ENCODE results near the gene SBF2. TPM values are rescaled to one million over a fixed set of nuclear protein-coding genes. Genes with fewer than 3 reads are reported as not detected.

The SBF2 gene
- total and polyA plus RNA-seq, 2 of the 13 experiments (the other 11 are each of a cell fraction or from before 2014, with no cell fraction given), result 24.0 to 45.8 TPM

DNA sequence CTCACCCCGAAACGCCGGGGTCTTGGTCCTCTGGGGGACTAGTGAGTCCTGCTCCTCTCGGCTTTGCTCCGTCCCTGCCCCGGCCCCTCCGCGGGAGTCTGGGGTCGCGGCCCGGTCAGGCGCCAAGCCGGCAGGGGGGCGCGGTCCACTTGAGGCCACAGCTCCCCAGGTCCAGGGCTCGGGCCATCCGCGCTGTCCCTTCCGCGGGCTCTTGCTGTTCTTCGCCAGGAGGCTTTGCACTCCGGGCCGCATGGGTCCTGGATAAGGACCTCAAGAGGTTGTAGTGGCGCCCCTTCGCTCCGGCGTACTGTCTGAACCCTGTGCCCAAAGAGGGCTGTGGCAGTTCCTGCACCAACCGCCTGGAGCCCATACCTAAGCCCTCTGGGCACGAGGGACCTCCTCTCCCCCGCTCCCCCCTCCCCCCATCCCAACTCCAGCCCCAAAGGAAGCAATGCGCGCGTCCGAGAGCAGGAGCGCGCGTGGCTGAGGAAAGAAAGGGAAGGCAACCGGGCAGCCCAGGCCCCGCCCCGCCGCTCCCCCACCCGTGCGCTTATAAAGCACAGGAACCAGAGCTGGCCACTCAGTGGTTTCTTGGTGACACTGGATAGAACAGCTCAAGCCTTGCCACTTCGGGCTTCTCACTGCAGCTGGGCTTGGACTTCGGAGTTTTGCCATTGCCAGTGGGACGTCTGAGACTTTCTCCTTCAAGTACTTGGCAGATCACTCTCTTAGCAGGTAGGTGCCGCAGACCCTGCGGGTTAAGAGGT, 10.7 kb upstream of the SBF2 start, which contains the start of gene ADM (continued):
- TF ChIP-seq, protein P1, sequence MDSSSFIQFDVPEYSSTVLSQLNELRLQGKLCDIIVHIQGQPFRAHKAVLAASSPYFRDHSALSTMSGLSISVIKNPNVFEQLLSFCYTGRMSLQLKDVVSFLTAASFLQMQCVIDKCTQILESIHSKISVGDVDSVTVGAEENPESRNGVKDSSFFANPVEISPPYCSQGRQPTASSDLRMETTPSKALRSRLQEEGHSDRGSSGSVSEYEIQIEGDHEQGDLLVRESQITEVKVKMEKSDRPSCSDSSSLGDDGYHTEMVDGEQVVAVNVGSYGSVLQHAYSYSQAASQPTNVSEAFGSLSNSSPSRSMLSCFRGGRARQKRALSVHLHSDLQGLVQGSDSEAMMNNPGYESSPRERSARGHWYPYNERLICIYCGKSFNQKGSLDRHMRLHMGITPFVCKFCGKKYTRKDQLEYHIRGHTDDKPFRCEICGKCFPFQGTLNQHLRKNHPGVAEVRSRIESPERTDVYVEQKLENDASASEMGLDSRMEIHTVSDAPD (CRISPR knock-in tag; IDR thresholded peaks at IDR 0.05), result no peak; the same call in 1 of the 2 replicates
- TF ChIP-seq ZMYM3 (CRISPR knock-in tag; IDR thresholded peaks at IDR 0.05) (no peak), RAD21 (CRISPR knock-in tag; IDR thresholded peaks at IDR 0.05) (peak; percentile 70), POLR2AphosphoS5 (IDR thresholded peaks at IDR 0.05; ENCODE audit: low read depth, low read length) (peak; percentile 100), ZMAT3 (CRISPR knock-in tag; conservative IDR thresholded peaks at IDR 0.05) (no peak; the same call in 1 of the 2 replicates), KLF11 (CRISPR knock-in tag; IDR thresholded peaks at IDR 0.05) (peak; percentile 53; the same call in 1 of the 2 replicates), HNF4A (CRISPR knock-in tag; IDR thresholded peaks at IDR 0.05) (peak; percentile 25; the same call in 1 of the 2 replicates), PLRG1 (conservative IDR thresholded peaks at IDR 0.05) (no peak), ZNF674 (CRISPR knock-in tag; IDR thresholded peaks at IDR 0.05; ENCODE audit: low read depth) (no peak), NR1H2 (CRISPR knock-in tag; IDR thresholded peaks at IDR 0.05; ENCODE audit: borderline replicate concordance, low read depth) (no peak), U2AF1 (optimal IDR thresholded peaks at IDR 0.05; ENCODE audit: low read depth, low read length) (peak; percentile 44), RBAK (CRISPR knock-in tag; IDR thresholded peaks at IDR 0.05) (no peak), TBP (CRISPR knock-in tag; IDR thresholded peaks at IDR 0.05) (no peak), ZBTB7A (CRISPR knock-in tag; IDR thresholded peaks at IDR 0.05) (peak; percentile 93), RAD51 (IDR thresholded peaks at IDR 0.05; ENCODE audit: borderline replicate concordance) (no peak)
- TF ChIP-seq, protein P2, sequence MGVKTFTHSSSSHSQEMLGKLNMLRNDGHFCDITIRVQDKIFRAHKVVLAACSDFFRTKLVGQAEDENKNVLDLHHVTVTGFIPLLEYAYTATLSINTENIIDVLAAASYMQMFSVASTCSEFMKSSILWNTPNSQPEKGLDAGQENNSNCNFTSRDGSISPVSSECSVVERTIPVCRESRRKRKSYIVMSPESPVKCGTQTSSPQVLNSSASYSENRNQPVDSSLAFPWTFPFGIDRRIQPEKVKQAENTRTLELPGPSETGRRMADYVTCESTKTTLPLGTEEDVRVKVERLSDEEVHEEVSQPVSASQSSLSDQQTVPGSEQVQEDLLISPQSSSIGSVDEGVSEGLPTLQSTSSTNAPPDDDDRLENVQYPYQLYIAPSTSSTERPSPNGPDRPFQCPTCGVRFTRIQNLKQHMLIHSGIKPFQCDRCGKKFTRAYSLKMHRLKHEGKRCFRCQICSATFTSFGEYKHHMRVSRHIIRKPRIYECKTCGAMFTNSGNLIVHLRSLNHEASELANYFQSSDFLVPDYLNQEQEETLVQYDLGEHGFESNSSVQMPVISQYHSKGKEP (CRISPR knock-in tag; IDR thresholded peaks at IDR 0.05), result 0 out of 2 replicates have a peak, but pooled peaks have one; percentile 21
- TF ChIP-seq, protein P3, sequence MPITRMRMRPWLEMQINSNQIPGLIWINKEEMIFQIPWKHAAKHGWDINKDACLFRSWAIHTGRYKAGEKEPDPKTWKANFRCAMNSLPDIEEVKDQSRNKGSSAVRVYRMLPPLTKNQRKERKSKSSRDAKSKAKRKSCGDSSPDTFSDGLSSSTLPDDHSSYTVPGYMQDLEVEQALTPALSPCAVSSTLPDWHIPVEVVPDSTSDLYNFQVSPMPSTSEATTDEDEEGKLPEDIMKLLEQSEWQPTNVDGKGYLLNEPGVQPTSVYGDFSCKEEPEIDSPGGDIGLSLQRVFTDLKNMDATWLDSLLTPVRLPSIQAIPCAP (CRISPR knock-in tag; IDR thresholded peaks at IDR 0.05; ENCODE audit: low read depth), result no peak
- TF ChIP-seq, protein P4, sequence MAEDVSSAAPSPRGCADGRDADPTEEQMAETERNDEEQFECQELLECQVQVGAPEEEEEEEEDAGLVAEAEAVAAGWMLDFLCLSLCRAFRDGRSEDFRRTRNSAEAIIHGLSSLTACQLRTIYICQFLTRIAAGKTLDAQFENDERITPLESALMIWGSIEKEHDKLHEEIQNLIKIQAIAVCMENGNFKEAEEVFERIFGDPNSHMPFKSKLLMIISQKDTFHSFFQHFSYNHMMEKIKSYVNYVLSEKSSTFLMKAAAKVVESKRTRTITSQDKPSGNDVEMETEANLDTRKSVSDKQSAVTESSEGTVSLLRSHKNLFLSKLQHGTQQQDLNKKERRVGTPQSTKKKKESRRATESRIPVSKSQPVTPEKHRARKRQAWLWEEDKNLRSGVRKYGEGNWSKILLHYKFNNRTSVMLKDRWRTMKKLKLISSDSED (CRISPR knock-in tag; IDR thresholded peaks at IDR 0.05), result no peak
- TF ChIP-seq, protein P5, sequence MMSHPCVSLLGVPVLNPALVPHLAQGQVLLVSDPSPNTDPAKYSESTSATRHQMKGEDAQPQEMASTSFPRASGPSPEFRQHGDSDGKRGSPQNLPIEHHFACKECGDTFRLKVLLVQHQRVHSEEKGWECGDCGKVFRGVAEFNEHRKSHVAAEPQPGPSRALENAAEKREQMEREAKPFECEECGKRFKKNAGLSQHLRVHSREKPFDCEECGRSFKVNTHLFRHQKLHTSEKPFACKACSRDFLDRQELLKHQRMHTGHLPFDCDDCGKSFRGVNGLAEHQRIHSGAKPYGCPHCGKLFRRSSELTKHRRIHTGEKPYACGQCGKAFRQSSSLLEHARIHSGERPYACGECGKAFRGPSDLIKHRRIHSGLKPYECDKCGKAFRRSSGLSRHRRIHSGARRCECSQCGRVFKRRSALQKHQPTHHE (CRISPR knock-in tag; IDR thresholded peaks at IDR 0.05; ENCODE audit: borderline replicate concordance), result peak; percentile 95
- TF ChIP-seq, protein P6, sequence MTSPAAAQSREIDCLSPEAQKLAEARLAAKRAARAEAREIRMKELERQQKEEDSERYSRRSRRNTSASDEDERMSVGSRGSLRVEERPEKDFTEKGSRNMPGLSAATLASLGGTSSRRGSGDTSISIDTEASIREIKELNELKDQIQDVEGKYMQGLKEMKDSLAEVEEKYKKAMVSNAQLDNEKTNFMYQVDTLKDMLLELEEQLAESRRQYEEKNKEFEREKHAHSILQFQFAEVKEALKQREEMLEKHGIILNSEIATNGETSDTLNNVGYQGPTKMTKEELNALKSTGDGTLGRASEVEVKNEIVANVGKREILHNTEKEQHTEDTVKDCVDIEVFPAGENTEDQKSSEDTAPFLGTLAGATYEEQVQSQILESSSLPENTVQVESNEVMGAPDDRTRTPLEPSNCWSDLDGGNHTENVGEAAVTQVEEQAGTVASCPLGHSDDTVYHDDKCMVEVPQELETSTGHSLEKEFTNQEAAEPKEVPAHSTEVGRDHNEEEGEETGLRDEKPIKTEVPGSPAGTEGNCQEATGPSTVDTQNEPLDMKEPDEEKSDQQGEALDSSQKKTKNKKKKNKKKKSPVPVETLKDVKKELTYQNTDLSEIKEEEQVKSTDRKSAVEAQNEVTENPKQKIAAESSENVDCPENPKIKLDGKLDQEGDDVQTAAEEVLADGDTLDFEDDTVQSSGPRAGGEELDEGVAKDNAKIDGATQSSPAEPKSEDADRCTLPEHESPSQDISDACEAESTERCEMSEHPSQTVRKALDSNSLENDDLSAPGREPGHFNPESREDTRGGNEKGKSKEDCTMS (CRISPR knock-in tag; conservative IDR thresholded peaks at IDR 0.05), result no peak
